Brain pericyte (primary cell): Measurements from ENCODE around the gene ACYP2.
"Not testable (repeated sequence)": the region's sequence is repeated elsewhere in the genome, so short reads cannot be mapped to it uniquely, and the experiment has no call there.

ENCODE experiments used
- DNase-seq: peaks from one replicate; pipeline ENCODE4 v3.0.0-alpha.2; 2012; ENCODE audit warnings: low read depth, low spot score

Gene ACYP2

GRCh38 chr2:54318821-54319220 lies 203.4 kb downstream of the ACYP2 start:
- no peak for DNase-seq

- no peak for DNase-seq
These were observed 205.6 kb downstream of the ACYP2 start for GRCh38 chr2:54321047-54321446.

GRCh38 chr2:54324517-54324916 lies 209.1 kb downstream of the ACYP2 start:
- DNase-seq, result not testable (repeated sequence)

GRCh38 chr2:54325148-54325547 lies 209.7 kb downstream of the ACYP2 start:
- DNase-seq, result no peak

- DNase-seq, result no peak
These were observed 214.2 kb downstream of the ACYP2 start for GRCh38 chr2:54329482-54330161.

GRCh38 chr2:54330162-54330925 lies 214.9 kb downstream of the ACYP2 start:
- peak; percentile 79 for DNase-seq

- no peak for DNase-seq
These were observed 215.8 kb downstream of the ACYP2 start for GRCh38 chr2:54330926-54331835.

- no peak for DNase-seq
These were observed 217.0 kb downstream of the ACYP2 start for GRCh38 chr2:54332386-54332785.

- no peak for DNase-seq
These were observed 220.9 kb downstream of the ACYP2 start for GRCh38 chr2:54336136-54336976.

- DNase-seq, result no peak
These were observed 221.5 kb downstream of the ACYP2 start for GRCh38 chr2:54336977-54337255.

GRCh38 chr2:54341656-54342055 lies 226.2 kb downstream of the ACYP2 start:
- DNase-seq, result no peak

GRCh38 chr2:54342603-54343002 lies 227.2 kb downstream of the ACYP2 start:
- no peak for DNase-seq

GRCh38 chr2:54347622-54348021 lies 232.2 kb downstream of the ACYP2 start:
- no peak for DNase-seq

GRCh38 chr2:54348646-54349045 lies 233.2 kb downstream of the ACYP2 start:
- no peak for DNase-seq

GRCh38 chr2:54350426-54350825 lies 235.0 kb downstream of the ACYP2 start:
- DNase-seq, result no peak

GRCh38 chr2:54353216-54353615 lies 237.8 kb downstream of the ACYP2 start:
- no peak for DNase-seq
